Keratinocyte (primary cell): ENCODE data around the gene OR1S1. TPM values are rescaled to one million over a fixed set of nuclear protein-coding genes. Genes with fewer than 3 reads are reported as not detected.

Experiments used
- DNase-seq: peaks from one replicate; pipeline ENCODE4 v3.0.0-alpha.2; 2011; ENCODE audit warnings: low read depth, missing footprints, low spot score
- FAIRE-seq: peaks from 2 replicates; lab custom pipeline; 2011; peaks lifted over from hg19 to GRCh38; lab: Jason Lieb, UNC
- H2AFZ ChIP-seq: 2 replicates; pipeline ENCODE4 v1.6.0; 2012; ENCODE audit warnings: low read length, control low read depth, inconsistent platforms; ENCODE audit not compliant: control insufficient read depth
- H3K27ac ChIP-seq: 2 replicates; pipeline ENCODE4 v1.5.1; 2011; ENCODE audit warnings: low read length; ENCODE audit not compliant: control insufficient read depth, insufficient read depth
- H3K27me3 ChIP-seq: 3 replicates; pipeline ENCODE4 v1.6.0; 2011; ENCODE audit warnings: low read length; ENCODE audit not compliant: control insufficient read depth, insufficient read depth; ENCODE audit errors: extremely low read depth
- H3K36me3 ChIP-seq, 2 experiments: 2 replicates in 1 of 2; 3 replicates in 1 of 2; pipeline ENCODE4 v1.5.1; 2011; ENCODE audit warnings: low read length in 2 of 2, mild to moderate bottlenecking in 1 of 2; ENCODE audit not compliant: control insufficient read depth in 2 of 2, insufficient read depth in 2 of 2; ENCODE audit errors: extremely low read depth in 1 of 2
- H3K4me1 ChIP-seq: 3 replicates; pipeline ENCODE4 v1.5.1; 2011; ENCODE audit warnings: low read length; ENCODE audit not compliant: control insufficient read depth, insufficient read depth; ENCODE audit errors: extremely low read depth
- H3K4me2 ChIP-seq: 3 replicates; pipeline ENCODE4 v1.6.0; 2011; ENCODE audit warnings: low read depth, low read length; ENCODE audit not compliant: control insufficient read depth, insufficient read depth; ENCODE audit errors: extremely low read depth
- H3K4me3 ChIP-seq, 3 experiments: fragments of 200-600 bp in 1 of 3; sonication (generic) in 1 of 3; 2 replicates in 2 of 3; 3 replicates in 1 of 3; pipeline ENCODE4 v1.5.1; 2011 to 2016; ENCODE audit warnings: low read length in 3 of 3, mild to moderate bottlenecking in 3 of 3, control low read depth in 2 of 3, inconsistent platforms in 1 of 3, low read depth in 1 of 3, mixed read lengths in 1 of 3, mixed run types in 1 of 3, moderate library complexity in 1 of 3; ENCODE audit not compliant: control insufficient read depth in 2 of 3, insufficient read depth in 2 of 3; ENCODE audit errors: extremely low read depth in 1 of 3
- H3K79me2 ChIP-seq: 2 replicates; pipeline ENCODE4 v1.6.0; 2012; ENCODE audit warnings: low read length; ENCODE audit not compliant: control insufficient read depth, insufficient read depth
- H3K9ac ChIP-seq: 3 replicates; pipeline ENCODE4 v1.6.0; 2011; ENCODE audit warnings: low read length; ENCODE audit not compliant: control insufficient read depth, insufficient read depth; ENCODE audit errors: extremely low read depth
- H3K9me1 ChIP-seq: 3 replicates; pipeline ENCODE4 v1.6.0; 2011; ENCODE audit warnings: low read length; ENCODE audit not compliant: control insufficient read depth, insufficient read depth; ENCODE audit errors: extremely low read depth
- H3K9me3 ChIP-seq: 2 replicates; pipeline ENCODE4 v1.5.1; 2012; ENCODE audit warnings: low read depth, low read length; ENCODE audit not compliant: control insufficient read depth
- H4K20me1 ChIP-seq: 3 replicates; pipeline ENCODE4 v1.6.0; 2011; ENCODE audit warnings: low read length; ENCODE audit not compliant: control insufficient read depth, insufficient read depth; ENCODE audit errors: extremely low read depth
- EZH2 ChIP-seq: IDR thresholded peaks from one replicate; pipeline ENCODE4 v1.6.1; 2012; ENCODE audit warnings: inconsistent platforms, mild to moderate bottlenecking, low read length, moderate library complexity
- dilution Hi-C: fragments of 300-500 bp; cut with MboI; formaldehyde crosslinking; loops from one replicate; pipeline ENCODE4 v1.7.0; 2020; ENCODE audit warnings: low sequenced_read_pairs; ENCODE audit not compliant: extremely low pct_ligation_motif_present
- polyA plus RNA-seq, 5 experiments: library from polyadenylated mRNA; depleted of rRNA in 3 of 5; stranded (reverse) in 3 of 5; stranded (forward) in 1 of 5; unstranded in 1 of 5; fragments of >200 nt; gene quantifications; 1 replicate in 1 of 5; 2 replicates in 3 of 5; 3 replicates in 1 of 5; pipeline versions ENCODE4 v1.2.1 to v1.2.3, GENCODE V29; 2011 to 2012; ENCODE audit warnings: missing spikeins in 2 of 5, low read depth in 1 of 5, low replicate concordance in 1 of 5
- TF ChIP-seq, protein P1 (sequence below), 3 experiments: IDR thresholded peaks in 1 of 3; conservative IDR thresholded peaks in 1 of 3; optimal IDR thresholded peaks in 1 of 3; 2 replicates in 2 of 3; 3 replicates in 1 of 3; pipeline versions ENCODE3 to v1.5.1; 2011; ENCODE audit warnings: low read length in 3 of 3, mild to moderate bottlenecking in 3 of 3, moderate library complexity in 2 of 3, control low read depth in 1 of 3, inconsistent platforms in 1 of 3; ENCODE audit not compliant: insufficient read depth in 2 of 3; ENCODE audit errors: extremely low read depth in 1 of 3

The OR1S1 gene
- polyA plus RNA-seq, 1 donor (not counting 4 experiments of a cell fraction or from before 2014, with no cell fraction given) = not detected

DNA sequence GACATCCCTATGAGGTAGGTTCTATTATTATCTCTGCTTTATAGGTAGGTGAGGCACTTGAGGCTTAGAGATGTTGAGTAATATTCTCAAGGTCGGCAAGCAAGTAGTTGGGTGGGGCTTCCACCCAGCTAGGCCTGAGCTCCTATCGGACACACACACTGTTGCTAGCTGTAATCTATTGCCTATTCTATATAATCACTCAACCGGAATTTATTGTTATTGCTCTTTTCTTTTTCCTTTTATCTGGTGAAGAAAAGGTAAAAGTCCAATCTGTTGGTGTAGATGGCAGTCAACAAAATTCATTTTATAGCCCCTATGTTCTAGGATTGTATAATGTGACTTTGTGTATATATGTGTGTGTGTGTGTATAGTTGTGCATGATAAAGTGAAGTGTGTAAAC lies 20.3 kb upstream of the OR1S1 start:
- Histone ChIP-seq H2AFZ (no peak overlapping the region), H3K36me3 (no peaks in the 10 kb centered on the region), H3K4me2 (no peak overlapping the region), H4K20me1 (no peaks in the 10 kb centered on the region), H3K9me3 (no peaks in the 10 kb centered on the region), H3K4me1 (no peaks in the 10 kb centered on the region), H3K79me2 (no peaks in the 10 kb centered on the region), H3K9me1 (no peaks in the 10 kb centered on the region), H3K4me3 (no peak overlapping the region), H3K9ac (no peak overlapping the region), H3K27ac (no peak overlapping the region), H3K27me3 (no peaks in the 10 kb centered on the region)
- DNase-seq (no peak), FAIRE-seq (no peak)
- dilution Hi-C loops = no loop called here
- TF ChIP-seq, protein P1, sequence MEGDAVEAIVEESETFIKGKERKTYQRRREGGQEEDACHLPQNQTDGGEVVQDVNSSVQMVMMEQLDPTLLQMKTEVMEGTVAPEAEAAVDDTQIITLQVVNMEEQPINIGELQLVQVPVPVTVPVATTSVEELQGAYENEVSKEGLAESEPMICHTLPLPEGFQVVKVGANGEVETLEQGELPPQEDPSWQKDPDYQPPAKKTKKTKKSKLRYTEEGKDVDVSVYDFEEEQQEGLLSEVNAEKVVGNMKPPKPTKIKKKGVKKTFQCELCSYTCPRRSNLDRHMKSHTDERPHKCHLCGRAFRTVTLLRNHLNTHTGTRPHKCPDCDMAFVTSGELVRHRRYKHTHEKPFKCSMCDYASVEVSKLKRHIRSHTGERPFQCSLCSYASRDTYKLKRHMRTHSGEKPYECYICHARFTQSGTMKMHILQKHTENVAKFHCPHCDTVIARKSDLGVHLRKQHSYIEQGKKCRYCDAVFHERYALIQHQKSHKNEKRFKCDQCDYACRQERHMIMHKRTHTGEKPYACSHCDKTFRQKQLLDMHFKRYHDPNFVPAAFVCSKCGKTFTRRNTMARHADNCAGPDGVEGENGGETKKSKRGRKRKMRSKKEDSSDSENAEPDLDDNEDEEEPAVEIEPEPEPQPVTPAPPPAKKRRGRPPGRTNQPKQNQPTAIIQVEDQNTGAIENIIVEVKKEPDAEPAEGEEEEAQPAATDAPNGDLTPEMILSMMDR (optimal IDR thresholded peaks at IDR 0.05 in 1 of 3, IDR thresholded peaks at IDR 0.05 in 1 of 3, conservative IDR thresholded peaks at IDR 0.05 in 1 of 3; ENCODE audit: extremely low read depth in 1 of 3, insufficient read depth in 2 of 3, low read length in 3 of 3) = no peak
- no peak for TF ChIP-seq EZH2

- Histone ChIP-seq H3K9me1 (no peaks in the 10 kb centered on the region), H3K36me3 (no peaks in the 10 kb centered on the region), H3K9me3 (no peaks in the 10 kb centered on the region), H3K4me1 (no peaks in the 10 kb centered on the region), H3K9ac (no peak overlapping the region), H3K4me2 (no peak overlapping the region), H3K79me2 (no peaks in the 10 kb centered on the region), H4K20me1 (no peaks in the 10 kb centered on the region), H2AFZ (no peak overlapping the region), H3K4me3 (no peak overlapping the region), H3K27me3 (no peaks in the 10 kb centered on the region), H3K27ac (no peak overlapping the region)
- FAIRE-seq = no peak
- no peak for DNase-seq
- dilution Hi-C loops = no loop called here
- no peak for TF ChIP-seq EZH2
- TF ChIP-seq, protein P1 (optimal IDR thresholded peaks at IDR 0.05 in 1 of 3, IDR thresholded peaks at IDR 0.05 in 1 of 3, conservative IDR thresholded peaks at IDR 0.05 in 1 of 3; ENCODE audit: extremely low read depth in 1 of 3, insufficient read depth in 2 of 3, low read length in 3 of 3) = no peak
Measured at GRCh38 chr11:58193391-58193790, 19.1 kb upstream of the OR1S1 start.
